HEK293 (cell line): ENCODE results near the gene PDCD4.

Source experiments
- CTCF ChIA-PET: fragments of 350-600 bp; formaldehyde crosslinking; extraction: SDS; loops from one replicate; lab custom pipeline; 2021; ENCODE audit warnings: antibody characterized with exemption; lab: Yijun Ruan, JAX
- POLR2A ChIA-PET: fragments of 300-600 bp; formaldehyde crosslinking; extraction: SDS; loops from one replicate; lab custom pipeline; 2020; ENCODE audit warnings: antibody characterized with exemption, inconsistent platforms; lab: Yijun Ruan, JAX
- H3K27ac ChIP-seq: fragments of 200-500 bp; sonication (Bioruptor generic); 2 replicates; pipeline ENCODE4 v1.5.1; 2014; ENCODE audit warnings: low read depth, low read length, control low read depth, inconsistent platforms; ENCODE audit errors: extremely low read depth
- H3K36me3 ChIP-seq, 2 experiments: fragments of 200-500 bp in 1 of 2; sonication (Bioruptor generic) in 1 of 2; 1 replicate in 1 of 2; 2 replicates in 1 of 2; pipeline ENCODE4 v1.5.1; 2014 to 2017; ENCODE audit warnings: inconsistent platforms in 2 of 2, low read length in 2 of 2; ENCODE audit not compliant: control insufficient read depth in 2 of 2, insufficient read depth in 1 of 2
- H3K4me1 ChIP-seq: fragments of 200-500 bp; sonication (Bioruptor generic); 2 replicates; pipeline ENCODE4 v1.5.1; 2014; ENCODE audit warnings: mild to moderate bottlenecking, low read length, inconsistent platforms; ENCODE audit not compliant: control insufficient read depth, insufficient read depth
- H3K4me3 ChIP-seq: 2 replicates; pipeline ENCODE4 v1.5.1; 2011; ENCODE audit warnings: low read depth, mild to moderate bottlenecking, control low read depth, low read length, moderate library complexity
- H3K9me3 ChIP-seq: fragments of 200-500 bp; sonication (Bioruptor generic); 2 replicates; pipeline ENCODE4 v1.5.1; 2014; ENCODE audit warnings: low read depth, low read length, inconsistent platforms; ENCODE audit not compliant: control insufficient read depth, insufficient read depth
- FEZF1 ChIP-seq: fragments of 450-650 bp; formaldehyde crosslinking; IDR thresholded peaks from 2 replicates; pipeline ENCODE4 v1.5.1; 2016; ENCODE audit warnings: missing biosample characterization, missing genetic modification characterization
- KLF1 ChIP-seq: fragments of 450-650 bp; formaldehyde crosslinking; IDR thresholded peaks from 2 replicates; pipeline ENCODE4 v1.5.1; 2016; ENCODE audit warnings: missing biosample characterization, missing genetic modification characterization
- MYNN ChIP-seq: fragments of 450-650 bp; formaldehyde crosslinking; IDR thresholded peaks from 2 replicates; pipeline ENCODE4 v1.5.1; 2016; ENCODE audit warnings: missing biosample characterization, missing genetic modification characterization, borderline replicate concordance
- SP7 ChIP-seq: fragments of 450-650 bp; formaldehyde crosslinking; IDR thresholded peaks from 2 replicates; pipeline ENCODE4 v1.5.1; 2016; ENCODE audit warnings: missing biosample characterization, missing genetic modification characterization
- ZBTB17 ChIP-seq: fragments of 450-650 bp; formaldehyde crosslinking; IDR thresholded peaks from 2 replicates; pipeline ENCODE4 v1.5.1; 2016; ENCODE audit warnings: missing biosample characterization, missing genetic modification characterization
- ZFHX2 ChIP-seq: fragments of 450-650 bp; formaldehyde crosslinking; conservative IDR thresholded peaks from 2 replicates; pipeline ENCODE4 v1.5.1; 2016; ENCODE audit warnings: missing biosample characterization, missing genetic modification characterization
- ZNF140 ChIP-seq: fragments of 450-650 bp; formaldehyde crosslinking; IDR thresholded peaks from 2 replicates; pipeline ENCODE4 v1.5.1; 2016; ENCODE audit warnings: missing biosample characterization, missing genetic modification characterization
- ZNF169 ChIP-seq: fragments of 450-650 bp; formaldehyde crosslinking; IDR thresholded peaks from 2 replicates; pipeline ENCODE4 v1.5.1; 2016; ENCODE audit warnings: missing biosample characterization, missing genetic modification characterization
- ZNF211 ChIP-seq: fragments of 450-650 bp; formaldehyde crosslinking; IDR thresholded peaks from 2 replicates; pipeline ENCODE4 v1.5.1; 2016; ENCODE audit warnings: low read depth, missing biosample characterization, missing genetic modification characterization
- ZNF398 ChIP-seq: fragments of 450-650 bp; formaldehyde crosslinking; IDR thresholded peaks from 2 replicates; pipeline ENCODE4 v1.5.1; 2017; ENCODE audit warnings: missing biosample characterization, missing genetic modification characterization
- ZNF48 ChIP-seq: fragments of 450-650 bp; formaldehyde crosslinking; IDR thresholded peaks from 2 replicates; pipeline ENCODE4 v1.5.1; 2016; ENCODE audit warnings: missing biosample characterization, missing genetic modification characterization
- ZNF549 ChIP-seq: fragments of 450-650 bp; IDR thresholded peaks from 2 replicates; pipeline ENCODE4 v1.5.1; 2018; ENCODE audit warnings: missing biosample characterization, missing genetic modification characterization, mild to moderate bottlenecking, inconsistent platforms, moderate library complexity
- ZNF580 ChIP-seq: fragments of 450-650 bp; formaldehyde crosslinking; IDR thresholded peaks from 2 replicates; pipeline ENCODE4 v1.5.1; 2016; ENCODE audit warnings: missing biosample characterization, missing genetic modification characterization
- ZNF664 ChIP-seq: fragments of 450-650 bp; formaldehyde crosslinking; IDR thresholded peaks from 2 replicates; pipeline ENCODE4 v1.5.1; 2016; ENCODE audit warnings: missing biosample characterization, missing genetic modification characterization
- ZNF768 ChIP-seq: fragments of 450-650 bp; formaldehyde crosslinking; IDR thresholded peaks from 2 replicates; pipeline ENCODE4 v1.5.1; 2018; ENCODE audit warnings: missing biosample characterization, mild to moderate bottlenecking, missing genetic modification characterization
- TF ChIP-seq, protein P1 (sequence below): fragments of 450-650 bp; formaldehyde crosslinking; IDR thresholded peaks from 2 replicates; pipeline ENCODE4 v1.5.1; 2016; ENCODE audit warnings: missing biosample characterization, missing genetic modification characterization, low read depth
- TF ChIP-seq, protein P2 (sequence below): fragments of 450-650 bp; formaldehyde crosslinking; IDR thresholded peaks from 2 replicates; pipeline ENCODE4 v1.5.1; 2016; ENCODE audit warnings: missing biosample characterization, missing genetic modification characterization, borderline replicate concordance

PDCD4 gene

GRCh38 chr10:110864662-110865140 is 7.0 kb upstream of the PDCD4 start:
- Histone ChIP-seq H3K27ac (no peak overlapping the region), H3K4me3 (no peak overlapping the region), H3K36me3 (no peaks in the 10 kb centered on the region), H3K9me3 (no peaks in the 10 kb centered on the region), H3K4me1 (peaks cover 17% of the 10 kb centered on the region; the same call in 1 of the 2 replicates)
- TF ChIP-seq, protein P1, sequence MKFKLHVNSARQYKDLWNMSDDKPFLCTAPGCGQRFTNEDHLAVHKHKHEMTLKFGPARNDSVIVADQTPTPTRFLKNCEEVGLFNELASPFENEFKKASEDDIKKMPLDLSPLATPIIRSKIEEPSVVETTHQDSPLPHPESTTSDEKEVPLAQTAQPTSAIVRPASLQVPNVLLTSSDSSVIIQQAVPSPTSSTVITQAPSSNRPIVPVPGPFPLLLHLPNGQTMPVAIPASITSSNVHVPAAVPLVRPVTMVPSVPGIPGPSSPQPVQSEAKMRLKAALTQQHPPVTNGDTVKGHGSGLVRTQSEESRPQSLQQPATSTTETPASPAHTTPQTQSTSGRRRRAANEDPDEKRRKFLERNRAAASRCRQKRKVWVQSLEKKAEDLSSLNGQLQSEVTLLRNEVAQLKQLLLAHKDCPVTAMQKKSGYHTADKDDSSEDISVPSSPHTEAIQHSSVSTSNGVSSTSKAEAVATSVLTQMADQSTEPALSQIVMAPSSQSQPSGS, result no peak
- no peak for TF ChIP-seq ZNF211 (tag by site-specific recombination)
- TF ChIP-seq ZNF48, result no peak
- CTCF ChIA-PET, result interaction anchor here (1.0 kb wide), 1 partner anchor 29 kb away, joined by 4 read pairs; no protein-coding TSS in a partner anchor
- POLR2A ChIA-PET, result interaction anchor here (1.0 kb wide), 1 partner anchor 91 kb away, joined by 3 read pairs; no protein-coding TSS in a partner anchor

GRCh38 chr10:110865186-110865808 is 6.4 kb upstream of the PDCD4 start:
- Histone ChIP-seq H3K4me1 (peaks cover 17% of the 10 kb centered on the region; the same call in 1 of the 2 replicates), H3K9me3 (no peaks in the 10 kb centered on the region), H3K36me3 (no peaks in the 10 kb centered on the region), H3K27ac (no peak overlapping the region; the same call in 1 of the 2 replicates), H3K4me3 (no peak overlapping the region)
- ChIA-PET POLR2A (interaction anchor here (0.7 to 1.0 kb wide), 2 partner anchors 51 to 92 kb away, joined by 3 to 6 read pairs; no protein-coding TSS in a partner anchor), CTCF (interaction anchor here (1.0 kb wide), 1 partner anchor 29 kb away, joined by 4 read pairs; no protein-coding TSS in a partner anchor)
- no peak for TF ChIP-seq FEZF1 (tag by site-specific recombination)
- TF ChIP-seq KLF1 (tag by site-specific recombination), result peak; percentile 61; the same call in 1 of the 2 replicates
- TF ChIP-seq ZNF398 (tag by site-specific recombination), result no peak
- TF ChIP-seq ZBTB17 (tag by site-specific recombination), result peak; percentile 40; the same call in 1 of the 2 replicates

DNA sequence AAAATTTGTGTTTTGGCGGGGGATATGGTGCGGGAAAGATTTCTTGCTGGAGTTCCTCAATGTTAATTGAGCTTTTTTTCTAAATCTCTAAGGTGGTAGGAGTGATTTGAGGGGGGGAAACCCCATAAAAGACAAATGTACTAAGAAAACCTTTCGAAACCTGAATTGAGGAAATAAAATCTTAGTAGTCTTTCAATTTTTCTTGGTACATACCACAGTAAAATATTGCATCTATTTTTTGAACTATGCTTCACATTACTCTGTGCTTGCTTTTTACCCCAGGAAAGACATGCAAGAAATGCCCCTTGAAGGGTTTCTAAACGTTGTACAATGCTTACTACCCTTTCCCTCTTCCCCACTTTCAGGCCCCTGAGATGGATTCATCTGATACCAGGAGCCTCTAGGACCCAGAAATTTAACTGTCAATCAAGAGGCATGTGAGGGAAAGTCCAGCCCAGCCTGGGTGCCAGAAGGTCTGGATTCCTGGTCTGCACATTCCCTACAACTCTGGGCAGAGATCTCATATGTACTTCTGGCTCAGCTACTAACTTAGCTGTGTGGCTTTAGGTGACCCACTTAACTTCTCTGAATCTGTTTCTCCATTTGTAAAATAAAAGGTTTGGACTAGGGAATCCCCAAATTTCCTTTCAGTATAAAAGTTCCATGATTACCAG is 5.8 kb upstream of the PDCD4 start:
- ChIA-PET CTCF (no interaction called here), POLR2A (interaction anchor here (0.7 to 1.0 kb wide), 2 partner anchors 51 to 92 kb away, joined by 3 to 6 read pairs; no protein-coding TSS in a partner anchor)
- Histone ChIP-seq H3K4me3 (no peak overlapping the region), H3K4me1 (peaks cover 19% of the 10 kb centered on the region), H3K27ac (no peak overlapping the region), H3K9me3 (no peaks in the 10 kb centered on the region), H3K36me3 (no peaks in the 10 kb centered on the region)
- TF ChIP-seq ZNF664 (tag by site-specific recombination), result no peak
- no peak for TF ChIP-seq ZNF398 (tag by site-specific recombination)
- no peak for TF ChIP-seq ZNF768 (tag by site-specific recombination)
- TF ChIP-seq ZNF549 (tag by site-specific recombination), result no peak
- TF ChIP-seq, protein P2, sequence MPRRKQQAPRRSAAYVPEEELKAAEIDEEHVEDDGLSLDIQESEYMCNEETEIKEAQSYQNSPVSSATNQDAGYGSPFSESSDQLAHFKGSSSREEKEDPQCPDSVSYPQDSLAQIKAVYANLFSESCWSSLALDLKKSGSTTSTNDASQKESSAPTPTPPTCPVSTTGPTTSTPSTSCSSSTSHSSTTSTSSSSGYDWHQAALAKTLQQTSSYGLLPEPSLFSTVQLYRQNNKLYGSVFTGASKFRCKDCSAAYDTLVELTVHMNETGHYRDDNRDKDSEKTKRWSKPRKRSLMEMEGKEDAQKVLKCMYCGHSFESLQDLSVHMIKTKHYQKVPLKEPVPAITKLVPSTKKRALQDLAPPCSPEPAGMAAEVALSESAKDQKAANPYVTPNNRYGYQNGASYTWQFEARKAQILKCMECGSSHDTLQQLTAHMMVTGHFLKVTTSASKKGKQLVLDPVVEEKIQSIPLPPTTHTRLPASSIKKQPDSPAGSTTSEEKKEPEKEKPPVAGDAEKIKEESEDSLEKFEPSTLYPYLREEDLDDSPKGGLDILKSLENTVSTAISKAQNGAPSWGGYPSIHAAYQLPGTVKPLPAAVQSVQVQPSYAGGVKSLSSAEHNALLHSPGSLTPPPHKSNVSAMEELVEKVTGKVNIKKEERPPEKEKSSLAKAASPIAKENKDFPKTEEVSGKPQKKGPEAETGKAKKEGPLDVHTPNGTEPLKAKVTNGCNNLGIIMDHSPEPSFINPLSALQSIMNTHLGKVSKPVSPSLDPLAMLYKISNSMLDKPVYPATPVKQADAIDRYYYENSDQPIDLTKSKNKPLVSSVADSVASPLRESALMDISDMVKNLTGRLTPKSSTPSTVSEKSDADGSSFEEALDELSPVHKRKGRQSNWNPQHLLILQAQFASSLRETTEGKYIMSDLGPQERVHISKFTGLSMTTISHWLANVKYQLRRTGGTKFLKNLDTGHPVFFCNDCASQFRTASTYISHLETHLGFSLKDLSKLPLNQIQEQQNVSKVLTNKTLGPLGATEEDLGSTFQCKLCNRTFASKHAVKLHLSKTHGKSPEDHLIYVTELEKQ (tag by site-specific recombination), result no peak
- TF ChIP-seq ZFHX2 (tag by site-specific recombination), result no peak
- TF ChIP-seq SP7 (tag by site-specific recombination), result no peak
- peak; percentile 71; the same call in 1 of the 2 replicates for TF ChIP-seq ZNF580 (tag by site-specific recombination)
- no peak for TF ChIP-seq ZNF140 (tag by site-specific recombination)
- peak; percentile 50; the same call in 1 of the 2 replicates for TF ChIP-seq MYNN (tag by site-specific recombination)
- TF ChIP-seq ZNF169 (tag by site-specific recombination), result no peak
